Panc1 (cell line): ENCODE measurements around the gene CNPY4.

ENCODE experiments used
- TF ChIP-seq, protein P1 (sequence below), 2 experiments: IDR thresholded peaks; 2 replicates each; pipeline ENCODE4 v1.6.1; 2011 to 2012; ENCODE audit warnings: low read depth in 2 of 2, control low read depth in 1 of 2, low read length in 1 of 2, mild to moderate bottlenecking in 1 of 2, moderate library complexity in 1 of 2; ENCODE audit not compliant: insufficient read depth in 1 of 2
- TF ChIP-seq, protein P2 (sequence below): fragments of 450-650 bp; IDR thresholded peaks from 2 replicates; pipeline ENCODE4 v1.5.1; 2017; ENCODE audit warnings: mild to moderate bottlenecking

DNA sequence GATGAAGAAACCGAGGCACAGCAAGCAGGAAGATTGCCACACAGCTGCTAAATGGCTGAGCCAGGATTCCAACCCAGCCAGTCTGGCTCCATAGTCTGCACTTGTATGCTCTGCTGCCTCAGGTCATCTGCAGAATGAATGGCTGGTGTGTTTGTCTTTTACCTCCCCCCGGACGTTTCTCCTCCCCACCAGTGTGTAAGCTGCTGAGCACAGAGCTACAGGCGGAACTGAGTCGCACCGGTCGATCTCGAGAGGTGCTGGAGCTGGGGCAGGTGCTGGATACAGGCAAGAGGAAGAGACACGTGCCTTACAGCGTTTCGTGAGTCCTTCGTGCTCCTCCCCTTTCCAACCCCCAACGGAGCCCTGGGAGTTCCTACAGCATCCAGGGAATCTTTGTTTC lies 2.6 kb downstream of the CNPY4 start:
- TF ChIP-seq, protein P1, sequence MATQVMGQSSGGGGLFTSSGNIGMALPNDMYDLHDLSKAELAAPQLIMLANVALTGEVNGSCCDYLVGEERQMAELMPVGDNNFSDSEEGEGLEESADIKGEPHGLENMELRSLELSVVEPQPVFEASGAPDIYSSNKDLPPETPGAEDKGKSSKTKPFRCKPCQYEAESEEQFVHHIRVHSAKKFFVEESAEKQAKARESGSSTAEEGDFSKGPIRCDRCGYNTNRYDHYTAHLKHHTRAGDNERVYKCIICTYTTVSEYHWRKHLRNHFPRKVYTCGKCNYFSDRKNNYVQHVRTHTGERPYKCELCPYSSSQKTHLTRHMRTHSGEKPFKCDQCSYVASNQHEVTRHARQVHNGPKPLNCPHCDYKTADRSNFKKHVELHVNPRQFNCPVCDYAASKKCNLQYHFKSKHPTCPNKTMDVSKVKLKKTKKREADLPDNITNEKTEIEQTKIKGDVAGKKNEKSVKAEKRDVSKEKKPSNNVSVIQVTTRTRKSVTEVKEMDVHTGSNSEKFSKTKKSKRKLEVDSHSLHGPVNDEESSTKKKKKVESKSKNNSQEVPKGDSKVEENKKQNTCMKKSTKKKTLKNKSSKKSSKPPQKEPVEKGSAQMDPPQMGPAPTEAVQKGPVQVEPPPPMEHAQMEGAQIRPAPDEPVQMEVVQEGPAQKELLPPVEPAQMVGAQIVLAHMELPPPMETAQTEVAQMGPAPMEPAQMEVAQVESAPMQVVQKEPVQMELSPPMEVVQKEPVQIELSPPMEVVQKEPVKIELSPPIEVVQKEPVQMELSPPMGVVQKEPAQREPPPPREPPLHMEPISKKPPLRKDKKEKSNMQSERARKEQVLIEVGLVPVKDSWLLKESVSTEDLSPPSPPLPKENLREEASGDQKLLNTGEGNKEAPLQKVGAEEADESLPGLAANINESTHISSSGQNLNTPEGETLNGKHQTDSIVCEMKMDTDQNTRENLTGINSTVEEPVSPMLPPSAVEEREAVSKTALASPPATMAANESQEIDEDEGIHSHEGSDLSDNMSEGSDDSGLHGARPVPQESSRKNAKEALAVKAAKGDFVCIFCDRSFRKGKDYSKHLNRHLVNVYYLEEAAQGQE (IDR thresholded peaks at IDR 0.05; ENCODE audit: insufficient read depth in 1 of 2, low read depth in 2 of 2, low read length in 1 of 2) = no peak
- TF ChIP-seq, protein P2, sequence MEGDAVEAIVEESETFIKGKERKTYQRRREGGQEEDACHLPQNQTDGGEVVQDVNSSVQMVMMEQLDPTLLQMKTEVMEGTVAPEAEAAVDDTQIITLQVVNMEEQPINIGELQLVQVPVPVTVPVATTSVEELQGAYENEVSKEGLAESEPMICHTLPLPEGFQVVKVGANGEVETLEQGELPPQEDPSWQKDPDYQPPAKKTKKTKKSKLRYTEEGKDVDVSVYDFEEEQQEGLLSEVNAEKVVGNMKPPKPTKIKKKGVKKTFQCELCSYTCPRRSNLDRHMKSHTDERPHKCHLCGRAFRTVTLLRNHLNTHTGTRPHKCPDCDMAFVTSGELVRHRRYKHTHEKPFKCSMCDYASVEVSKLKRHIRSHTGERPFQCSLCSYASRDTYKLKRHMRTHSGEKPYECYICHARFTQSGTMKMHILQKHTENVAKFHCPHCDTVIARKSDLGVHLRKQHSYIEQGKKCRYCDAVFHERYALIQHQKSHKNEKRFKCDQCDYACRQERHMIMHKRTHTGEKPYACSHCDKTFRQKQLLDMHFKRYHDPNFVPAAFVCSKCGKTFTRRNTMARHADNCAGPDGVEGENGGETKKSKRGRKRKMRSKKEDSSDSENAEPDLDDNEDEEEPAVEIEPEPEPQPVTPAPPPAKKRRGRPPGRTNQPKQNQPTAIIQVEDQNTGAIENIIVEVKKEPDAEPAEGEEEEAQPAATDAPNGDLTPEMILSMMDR = no peak
